ENCODE data around the gene ITGBL1.

GRCh38 chr13:101634142-101634541, 181.7 kb downstream of the ITGBL1 start:
- TF ChIP-seq CTCF (IDR thresholded peaks at IDR 0.05) (no peak), POLR2A (IDR thresholded peaks at IDR 0.05) (no peak)

All from Peyer's patch (tissue), 4 donors.